Measurements from ENCODE around the gene MYO15B. TPM values are rescaled to one million over a fixed set of nuclear protein-coding genes. Genes with fewer than 3 reads are reported as not detected.

The MYO15B gene
- total RNA-seq, 1 donor from 2014 or later = 4.3 TPM

GRCh38 chr17:75570034-75570676, 17.4 kb upstream of the MYO15B start:
- no peak for TF ChIP-seq CTCF (IDR thresholded peaks at IDR 0.05; ENCODE audit: insufficient read depth, low read length, poor library complexity, severe bottlenecking)
- peaks cover 1% of the 10 kb centered on the region for H3K36me3 ChIP-seq (ENCODE audit: control insufficient read depth, insufficient read depth, low read length)
- no peak for DNase-seq (ENCODE audit: low read depth)
- H3K4me3 ChIP-seq (ENCODE audit: low read depth, low read length) = no peak overlapping the region
- no peaks in the 10 kb centered on the region for H3K27me3 ChIP-seq (ENCODE audit: control insufficient read depth, insufficient read depth, low read length)

- TF ChIP-seq CTCF (IDR thresholded peaks at IDR 0.05; ENCODE audit: insufficient read depth, low read length, poor library complexity, severe bottlenecking) = no peak
- Histone ChIP-seq H3K36me3 (ENCODE audit: control insufficient read depth, insufficient read depth, low read length) (peaks cover 1% of the 10 kb centered on the region), H3K4me3 (ENCODE audit: low read depth, low read length) (no peak overlapping the region), H3K27me3 (ENCODE audit: control insufficient read depth, insufficient read depth, low read length) (no peaks in the 10 kb centered on the region)
- DNase-seq (ENCODE audit: low read depth) = no peak
These were observed 16.8 kb upstream of the MYO15B start for GRCh38 chr17:75570772-75571171.

GRCh38 chr17:75571197-75571884, 16.3 kb upstream of the MYO15B start:
- H3K27me3 ChIP-seq (ENCODE audit: control insufficient read depth, insufficient read depth, low read length) = no peaks in the 10 kb centered on the region
- H3K4me3 ChIP-seq (ENCODE audit: low read depth, low read length) = no peak overlapping the region
- DNase-seq (ENCODE audit: low read depth) = no peak
- peaks cover 1% of the 10 kb centered on the region for H3K36me3 ChIP-seq (ENCODE audit: control insufficient read depth, insufficient read depth, low read length)
- TF ChIP-seq CTCF (IDR thresholded peaks at IDR 0.05; ENCODE audit: insufficient read depth, low read length, poor library complexity, severe bottlenecking) = no peak

- DNase-seq (ENCODE audit: low read depth) = no peak
- no peak for TF ChIP-seq CTCF (IDR thresholded peaks at IDR 0.05; ENCODE audit: insufficient read depth, low read length, poor library complexity, severe bottlenecking)
- H3K36me3 ChIP-seq (ENCODE audit: control insufficient read depth, insufficient read depth, low read length) = peaks cover 1% of the 10 kb centered on the region
- H3K4me3 ChIP-seq (ENCODE audit: low read depth, low read length) = no peak overlapping the region
- H3K27me3 ChIP-seq (ENCODE audit: control insufficient read depth, insufficient read depth, low read length) = no peaks in the 10 kb centered on the region
These were observed 15.8 kb upstream of the MYO15B start for GRCh38 chr17:75571885-75572215.

- Histone ChIP-seq H3K36me3 (ENCODE audit: control insufficient read depth, insufficient read depth, low read length) (peaks cover 1% of the 10 kb centered on the region), H3K4me3 (ENCODE audit: low read depth, low read length) (no peak overlapping the region), H3K27me3 (ENCODE audit: control insufficient read depth, insufficient read depth, low read length) (no peaks in the 10 kb centered on the region)
- TF ChIP-seq CTCF (IDR thresholded peaks at IDR 0.05; ENCODE audit: insufficient read depth, low read length, poor library complexity, severe bottlenecking) = no peak
- no peak for DNase-seq (ENCODE audit: low read depth)
These were observed 14.7 kb upstream of the MYO15B start for GRCh38 chr17:75572713-75573539.

All from kidney epithelial cell (primary cell).